Measurements from ENCODE around the gene TTI1.

DNA sequence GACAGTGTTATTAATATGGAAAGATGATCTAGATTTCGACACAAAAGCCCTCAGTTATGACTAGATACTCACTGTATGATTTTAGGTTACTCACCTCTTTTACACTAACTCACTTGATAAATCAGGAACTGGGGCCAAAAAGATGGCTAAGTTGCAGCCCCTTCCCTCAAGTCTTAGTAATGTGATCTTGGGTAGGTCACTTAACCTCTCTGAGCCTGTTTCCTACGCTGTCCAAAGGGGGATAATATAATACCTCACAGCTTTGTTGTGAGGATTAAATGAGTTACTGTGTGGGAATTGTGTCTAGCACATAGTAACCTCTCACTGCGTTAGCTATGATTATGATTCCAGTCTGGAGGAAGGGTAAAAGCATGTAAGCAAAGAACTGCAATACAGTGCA lies 1.3 kb downstream of the TTI1 start:
- no peak for TF ChIP-seq CTCF (IDR thresholded peaks at IDR 0.05)
- TF ChIP-seq ZFX (IDR thresholded peaks at IDR 0.05; ENCODE audit: borderline replicate concordance): no peak

Data from 22Rv1 (cell line).